ENCODE data around the gene ADD3. TPM values are rescaled to one million over a fixed set of nuclear protein-coding genes. Genes with fewer than 3 reads are reported as not detected.

The ADD3 gene
- total and polyA plus RNA-seq, 2 of the 13 experiments (the other 11 are each of a cell fraction or from before 2014, with no cell fraction given), result 44.7 to 57.5 TPM

- no peak for DNase-seq (ENCODE audit: low spot score)
- Histone ChIP-seq H3K79me2 (ENCODE audit: insufficient read depth, low read length) (no peaks in the 10 kb centered on the region), H2AFZ (ENCODE audit: low read length) (no peak overlapping the region), H3K27me3 (ENCODE audit: control insufficient read depth in 1 of 2, insufficient read depth in 2 of 2, low read length in 2 of 2) (peaks cover 0 to 6% of the 10 kb centered on the region in 2 experiments; a peak in 3 of 5 replicates), H3K9me3 (ENCODE audit: low read length) (no peaks in the 10 kb centered on the region), H3K4me1 (ENCODE audit: insufficient read depth, low read length) (no peaks in the 10 kb centered on the region), H3K4me3 (replicated peaks in 1 of 3; ENCODE audit: insufficient read depth in 1 of 3, low read depth in 2 of 3, low read length in 3 of 3) (no peak overlapping the region), H4K20me1 (ENCODE audit: insufficient read depth, low read length) (no peaks in the 10 kb centered on the region), H3K9ac (ENCODE audit: insufficient read depth, low read depth, low read length) (no peak overlapping the region), H3K36me3 (replicated peaks in 1 of 2; ENCODE audit: control insufficient read depth in 1 of 2, insufficient read depth in 2 of 2, low read length in 2 of 2) (no peaks in the 10 kb centered on the region), H3K4me2 (ENCODE audit: low read depth, low read length) (no peak overlapping the region), H3K27ac (ENCODE audit: extremely low read length, insufficient read depth, low read length) (no peak overlapping the region)
- ATAC-seq, result no peak
- WGBS (ENCODE audit: low lambda C conversion rate), result 59% methylated on average over 13 of the region's 19 CpGs
- in situ Hi-C loops (cut with HindIII; ENCODE audit: extremely low pct_ligation_motif_present, low pct_unique_long_range_greater_than_20kb) (no loop called here), intact Hi-C loops (cut with micrococcal nuclease; ENCODE audit: unreplicated experiment) (no loop called here)
- no TSS peak for BruUV-seq (replicated peaks)
- ChIA-PET CTCF (ENCODE audit: low intra/inter-chr PET ratio, low total read pairs) (no interaction called here), POLR2A (interaction anchor here (1.3 kb wide), 1 partner anchor 7 kb away, joined by 5 read pairs; no protein-coding TSS in a partner anchor)
- no peak for FAIRE-seq
- no peak for TF ChIP-seq IRF9 (CRISPR knock-in tag; IDR thresholded peaks at IDR 0.05; ENCODE audit: borderline replicate concordance)
- no peak for TF ChIP-seq ZNF180 (CRISPR knock-in tag; IDR thresholded peaks at IDR 0.05; ENCODE audit: borderline replicate concordance, low read depth)
- TF ChIP-seq ZNF75D (CRISPR knock-in tag; IDR thresholded peaks at IDR 0.05; ENCODE audit: borderline replicate concordance), result no peak
- TF ChIP-seq ZNF350 (CRISPR knock-in tag; IDR thresholded peaks at IDR 0.05; ENCODE audit: borderline replicate concordance, low read depth), result no peak
- TF ChIP-seq NR2F2 (IDR thresholded peaks at IDR 0.05; ENCODE audit: borderline replicate concordance, low read depth), result no peak
- no peak for TF ChIP-seq ZZZ3 (CRISPR knock-in tag; IDR thresholded peaks at IDR 0.05; ENCODE audit: borderline replicate concordance)
- TF ChIP-seq MZF1 (CRISPR knock-in tag; IDR thresholded peaks at IDR 0.05; ENCODE audit: borderline replicate concordance), result no peak
These were observed 168.6 kb downstream of the ADD3 start for GRCh38 chr10:110176141-110177030.

Measured in HepG2 (cell line).